Ectodermal cell (in vitro differentiated cells): ENCODE data around the gene ZC3HAV1L.
"Not testable (repeated sequence)": the region's sequence is repeated elsewhere in the genome, so short reads cannot be mapped to it uniquely, and the experiment has no call there.

Source experiments
- H3K27ac ChIP-seq: 2 replicates; pipeline ENCODE4 v1.7.0; 2013; ENCODE audit warnings: mild to moderate bottlenecking, low read depth, low read length; ENCODE audit not compliant: insufficient read depth, poor library complexity, severe bottlenecking
- H3K27me3 ChIP-seq: 2 replicates; pipeline ENCODE4 v1.7.0; 2013; ENCODE audit warnings: mild to moderate bottlenecking, low read length; ENCODE audit not compliant: insufficient read depth, control insufficient read depth, poor library complexity, severe bottlenecking
- H3K36me3 ChIP-seq: one replicate; pipeline ENCODE4 v1.7.0; 2013; ENCODE audit warnings: low read length; ENCODE audit not compliant: control insufficient read depth, insufficient read depth
- H3K4me1 ChIP-seq: one replicate; pipeline ENCODE4 v1.7.0; 2013; ENCODE audit warnings: low read length; ENCODE audit not compliant: control insufficient read depth, insufficient read depth
- H3K4me3 ChIP-seq: 2 replicates; pipeline ENCODE4 v1.7.0; 2013; ENCODE audit warnings: low read depth, low read length, control low read depth; ENCODE audit not compliant: insufficient read depth
- H3K9me3 ChIP-seq: 2 replicates; pipeline ENCODE4 v1.7.0; 2013; ENCODE audit warnings: mild to moderate bottlenecking, low read length, moderate library complexity; ENCODE audit not compliant: control insufficient read depth
- WGBS, 2 experiments: methylation state at CpG; one replicate each; pipeline ENCODE4 v1.1.7; 2013; ENCODE audit warnings: missing lambda C conversion rate in 2 of 2; 5-methylcytosine and 5-hydroxymethylcytosine counted together

Gene ZC3HAV1L

DNA sequence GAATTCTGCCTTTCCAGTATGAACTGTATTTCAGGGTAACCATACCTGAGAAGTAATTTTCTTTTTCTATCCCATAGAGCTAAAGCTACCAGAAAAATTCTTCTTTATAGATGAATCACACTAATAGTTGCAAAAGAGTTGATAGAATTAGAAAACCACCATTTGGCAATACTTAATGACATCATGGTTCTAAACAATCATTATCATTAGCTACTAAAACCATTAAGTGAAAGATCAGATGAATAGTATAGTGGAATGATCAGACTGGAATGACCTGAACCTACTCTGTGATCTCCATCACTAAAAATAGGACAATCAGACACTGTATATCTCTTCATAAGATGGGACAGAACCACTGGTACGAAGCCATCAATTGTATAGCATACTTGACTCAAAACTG lies 19.8 kb upstream of the ZC3HAV1L start:
- 93 to 96% methylated on average over 1 of the region's 1 CpG for WGBS, 2 experiments
- Histone ChIP-seq H3K9me3 (no peaks in the 10 kb centered on the region), H3K4me3 (no peak overlapping the region), H3K27me3 (no peaks in the 10 kb centered on the region), H3K4me1 (no peaks in the 10 kb centered on the region), H3K27ac (no peak overlapping the region), H3K36me3 (no peaks in the 10 kb centered on the region)

DNA sequence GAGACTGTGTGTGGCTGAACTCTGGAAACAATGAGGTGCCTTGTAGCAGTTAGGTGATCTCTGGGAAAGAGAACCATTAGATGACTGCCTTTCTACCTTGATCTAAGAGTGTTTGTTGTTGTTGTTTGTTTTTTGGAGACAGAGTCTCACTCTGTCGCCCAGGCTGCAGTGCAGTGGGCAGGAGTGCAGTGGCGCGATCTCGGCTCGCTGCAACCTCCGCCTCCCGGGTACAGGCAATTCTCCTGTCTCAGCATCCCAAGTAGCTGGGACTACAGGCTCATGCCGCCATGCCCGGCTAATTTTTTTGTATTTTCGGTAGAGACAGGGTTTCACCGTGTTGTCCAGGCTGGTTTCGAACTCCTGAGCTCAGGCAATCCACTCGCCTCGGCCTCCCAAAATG lies 18.8 kb upstream of the ZC3HAV1L start:
- not testable (repeated sequence) for H3K9me3 ChIP-seq, H3K27me3 ChIP-seq, H3K4me1 ChIP-seq, H3K4me3 ChIP-seq, H3K36me3 ChIP-seq, H3K27ac ChIP-seq
- WGBS, 2 experiments: 94 to 96% methylated on average over 14 of the region's 14 CpGs

DNA sequence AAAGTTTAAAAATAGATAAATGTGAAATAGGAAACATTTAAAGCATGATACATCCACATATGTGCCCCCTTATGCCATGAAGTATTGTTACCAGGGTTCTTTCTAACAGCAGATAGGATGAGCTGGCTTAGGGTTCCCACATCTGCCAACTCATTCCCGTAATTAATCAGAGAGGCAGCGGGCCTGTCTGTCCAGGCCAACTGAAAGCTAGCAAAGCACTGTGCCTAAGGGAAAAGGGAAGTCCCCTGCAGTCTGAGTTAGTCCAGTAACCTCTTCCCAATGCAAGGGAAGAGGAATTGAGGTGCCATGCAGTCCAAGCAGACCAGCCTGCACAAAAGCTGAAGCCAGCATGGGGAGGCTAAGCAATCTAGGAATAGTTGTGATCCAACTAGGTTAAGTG lies 18.3 kb upstream of the ZC3HAV1L start:
- no peaks in the 10 kb centered on the region for H3K36me3 ChIP-seq
- 95 to 96% methylated on average over 2 of the region's 2 CpGs for WGBS, 2 experiments
- H3K4me1 ChIP-seq: no peaks in the 10 kb centered on the region
- H3K27ac ChIP-seq: no peak overlapping the region
- H3K4me3 ChIP-seq: no peak overlapping the region
- no peaks in the 10 kb centered on the region for H3K27me3 ChIP-seq
- H3K9me3 ChIP-seq: no peaks in the 10 kb centered on the region

DNA sequence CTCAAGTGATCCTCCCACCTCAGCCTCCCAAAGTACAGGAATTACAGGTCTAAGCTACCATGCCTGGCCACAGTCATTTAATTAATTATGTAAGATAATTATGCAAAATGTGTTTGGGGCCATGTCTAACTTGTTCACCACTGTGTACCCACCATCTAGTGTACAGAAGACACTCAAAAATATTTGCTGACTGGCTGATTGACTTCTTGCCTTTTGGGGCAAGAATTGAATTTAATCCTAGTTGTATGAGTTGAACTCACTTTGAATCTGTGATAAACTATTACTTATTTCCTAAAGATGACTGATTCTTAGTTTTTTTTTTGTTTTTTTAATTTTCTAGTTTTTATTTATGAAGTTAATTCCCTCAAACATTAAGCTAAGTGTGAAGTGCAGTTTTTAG lies 15.8 kb upstream of the ZC3HAV1L start:
- no peak overlapping the region for H3K4me3 ChIP-seq
- no peaks in the 10 kb centered on the region for H3K27me3 ChIP-seq
- H3K4me1 ChIP-seq: no peaks in the 10 kb centered on the region
- H3K9me3 ChIP-seq: no peaks in the 10 kb centered on the region
- H3K36me3 ChIP-seq: no peaks in the 10 kb centered on the region
- H3K27ac ChIP-seq: no peak overlapping the region

DNA sequence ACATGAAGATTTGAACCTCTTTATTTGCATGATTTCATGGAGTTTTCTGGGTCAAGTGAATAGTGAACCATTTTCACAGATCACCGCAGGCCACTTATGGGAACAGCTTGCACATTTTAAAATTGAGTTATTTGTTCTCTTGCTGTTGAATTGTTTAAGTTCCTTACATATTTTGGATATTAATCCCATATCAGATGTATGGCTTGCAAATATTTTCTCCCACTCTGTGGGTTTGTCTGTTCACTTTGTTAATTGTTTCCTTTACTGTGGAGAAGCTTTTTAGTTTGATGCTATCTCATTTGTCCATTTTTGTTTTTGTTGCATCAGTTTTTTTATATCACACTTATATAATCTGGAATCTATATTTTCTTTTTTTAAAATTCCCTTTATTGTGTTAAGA lies 14.1 kb upstream of the ZC3HAV1L start:
- no peaks in the 10 kb centered on the region for H3K4me1 ChIP-seq
- no peak overlapping the region for H3K4me3 ChIP-seq
- no peaks in the 10 kb centered on the region for H3K27me3 ChIP-seq
- no peak overlapping the region for H3K27ac ChIP-seq
- H3K9me3 ChIP-seq: no peaks in the 10 kb centered on the region
- H3K36me3 ChIP-seq: no peaks in the 10 kb centered on the region
- WGBS, 2 experiments: 94 to 100% methylated on average over 1 of the region's 1 CpG

DNA sequence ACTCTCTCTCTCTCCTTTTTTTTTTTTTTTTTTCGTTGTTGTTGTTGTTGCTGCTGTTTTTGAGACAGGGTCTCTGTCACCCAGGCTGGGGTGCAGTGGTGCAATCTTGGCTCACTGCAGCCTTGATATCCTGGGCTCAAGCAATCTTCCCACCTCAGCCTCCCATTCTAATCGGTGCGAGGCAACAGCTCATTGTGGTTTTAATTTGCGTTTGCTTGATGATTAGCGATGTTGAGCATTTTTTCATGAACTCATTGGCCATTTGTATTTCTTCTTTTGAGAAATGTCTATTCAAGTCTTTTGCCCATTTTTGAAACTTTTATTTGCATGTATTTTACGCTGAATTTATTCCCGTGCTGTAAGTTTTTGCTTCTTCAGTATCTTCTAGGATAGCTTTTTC lies 13.3 kb upstream of the ZC3HAV1L start:
- WGBS, 2 experiments: 87 to 91% methylated on average over 6 of the region's 7 CpGs
- no peaks in the 10 kb centered on the region for H3K36me3 ChIP-seq

DNA sequence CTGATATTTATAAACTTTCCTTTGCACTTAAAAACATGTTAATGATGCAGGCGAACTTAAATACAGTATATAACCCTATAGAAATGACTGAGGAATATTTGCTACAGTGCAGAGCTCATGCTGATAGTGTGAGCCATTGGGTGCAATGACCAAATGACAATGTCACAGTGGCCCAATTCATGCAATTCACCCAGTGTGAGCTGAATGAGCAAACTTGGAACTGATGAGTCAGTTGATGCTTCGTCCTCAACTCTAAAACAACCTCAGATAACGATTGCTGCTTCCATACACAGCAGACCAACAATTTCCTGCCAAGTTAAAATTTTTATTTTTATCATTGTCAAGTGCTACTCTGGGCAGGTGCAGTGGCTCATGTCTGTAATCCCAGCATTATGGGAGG lies 12.1 kb upstream of the ZC3HAV1L start:
- Histone ChIP-seq H3K36me3 (no peaks in the 10 kb centered on the region), H3K27me3 (no peaks in the 10 kb centered on the region), H3K4me3 (no peak overlapping the region), H3K9me3 (no peaks in the 10 kb centered on the region), H3K27ac (no peak overlapping the region), H3K4me1 (no peaks in the 10 kb centered on the region)
- WGBS, 2 experiments: 88 to 93% methylated on average over 2 to 3 of the region's 3 CpGs

More for the DNA sequence above, 13.3 kb upstream of the ZC3HAV1L start:
- Histone ChIP-seq H3K4me3 (no peak overlapping the region), H3K27ac (no peak overlapping the region), H3K27me3 (no peaks in the 10 kb centered on the region), H3K4me1 (no peaks in the 10 kb centered on the region), H3K9me3 (no peaks in the 10 kb centered on the region)

DNA sequence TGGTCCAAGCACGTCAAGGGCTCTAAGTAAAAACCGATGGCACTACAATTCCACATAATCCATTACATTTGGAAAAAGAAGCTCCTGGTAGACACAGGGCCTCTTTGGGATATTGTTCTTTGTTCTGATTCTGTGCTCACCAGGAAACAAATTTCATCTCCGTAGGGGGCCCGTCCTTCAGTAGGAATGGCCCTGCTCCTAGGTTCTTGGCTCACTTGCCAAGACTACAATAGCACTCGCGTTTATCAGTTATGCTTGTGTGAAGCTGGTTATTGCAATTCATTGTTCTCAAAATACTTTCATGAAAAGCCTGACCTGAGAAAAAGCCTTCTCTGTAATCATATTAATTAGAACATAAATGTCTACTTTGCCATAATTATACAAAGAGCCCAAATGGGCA lies 10.3 kb upstream of the ZC3HAV1L start:
- no peaks in the 10 kb centered on the region for H3K4me1 ChIP-seq
- 92 to 95% methylated on average over 4 to 6 of the region's 6 CpGs for WGBS, 2 experiments
- H3K4me3 ChIP-seq: no peak overlapping the region
- no peak overlapping the region for H3K27ac ChIP-seq
- no peaks in the 10 kb centered on the region for H3K27me3 ChIP-seq
- no peaks in the 10 kb centered on the region for H3K36me3 ChIP-seq
- no peaks in the 10 kb centered on the region for H3K9me3 ChIP-seq

DNA sequence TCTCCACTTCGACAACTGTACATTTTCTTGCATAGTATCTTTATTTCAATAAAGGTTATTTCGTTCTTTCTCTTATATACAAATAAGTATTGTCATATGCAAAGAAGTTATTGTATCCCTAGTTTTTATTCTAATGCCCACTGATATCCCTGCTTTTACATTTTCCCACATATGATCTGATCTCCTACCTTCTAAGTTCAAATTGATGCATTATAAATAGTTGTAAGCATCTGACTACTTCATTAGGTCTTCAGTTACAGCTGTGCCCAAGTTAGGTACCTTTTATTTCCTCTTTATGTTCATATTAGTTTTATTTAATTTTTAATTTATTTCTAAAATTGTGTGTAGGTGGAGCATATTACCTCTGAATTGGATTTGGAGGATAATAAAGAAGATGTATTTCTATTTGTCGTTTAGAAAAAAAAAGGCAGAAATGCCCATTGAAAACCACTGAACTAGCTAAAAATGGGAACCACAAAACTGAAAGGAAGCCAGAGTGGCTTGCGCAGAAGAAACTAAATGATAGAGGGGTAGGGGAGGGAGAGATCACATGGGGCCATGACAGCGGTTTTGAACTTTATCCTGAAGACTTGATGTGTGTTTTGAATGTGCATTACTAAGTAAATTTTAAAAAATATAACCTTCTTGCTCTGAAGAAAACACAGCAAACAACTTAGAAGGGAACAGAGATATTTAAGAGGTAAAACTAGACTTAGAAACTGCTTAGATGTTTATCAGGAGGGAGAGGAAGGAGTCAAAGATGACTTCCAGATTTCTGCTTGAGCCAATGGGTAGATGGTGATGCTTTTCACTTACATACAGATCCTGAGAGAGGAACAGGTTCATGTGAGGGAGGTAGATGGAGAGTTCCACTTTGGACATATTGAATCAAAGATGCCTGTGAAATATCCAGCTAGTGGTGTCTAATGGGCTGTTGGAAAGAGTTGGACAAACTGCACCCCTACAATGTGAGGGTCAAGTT lies 9.3 kb upstream of the ZC3HAV1L start:
- Histone ChIP-seq H3K9me3 (no peaks in the 10 kb centered on the region), H3K36me3 (no peaks in the 10 kb centered on the region), H3K27ac (no peak overlapping the region), H3K27me3 (no peaks in the 10 kb centered on the region), H3K4me3 (no peak overlapping the region), H3K4me1 (no peaks in the 10 kb centered on the region)
- 96% methylated on average over 4 of the region's 5 CpGs for WGBS, 2 experiments

DNA sequence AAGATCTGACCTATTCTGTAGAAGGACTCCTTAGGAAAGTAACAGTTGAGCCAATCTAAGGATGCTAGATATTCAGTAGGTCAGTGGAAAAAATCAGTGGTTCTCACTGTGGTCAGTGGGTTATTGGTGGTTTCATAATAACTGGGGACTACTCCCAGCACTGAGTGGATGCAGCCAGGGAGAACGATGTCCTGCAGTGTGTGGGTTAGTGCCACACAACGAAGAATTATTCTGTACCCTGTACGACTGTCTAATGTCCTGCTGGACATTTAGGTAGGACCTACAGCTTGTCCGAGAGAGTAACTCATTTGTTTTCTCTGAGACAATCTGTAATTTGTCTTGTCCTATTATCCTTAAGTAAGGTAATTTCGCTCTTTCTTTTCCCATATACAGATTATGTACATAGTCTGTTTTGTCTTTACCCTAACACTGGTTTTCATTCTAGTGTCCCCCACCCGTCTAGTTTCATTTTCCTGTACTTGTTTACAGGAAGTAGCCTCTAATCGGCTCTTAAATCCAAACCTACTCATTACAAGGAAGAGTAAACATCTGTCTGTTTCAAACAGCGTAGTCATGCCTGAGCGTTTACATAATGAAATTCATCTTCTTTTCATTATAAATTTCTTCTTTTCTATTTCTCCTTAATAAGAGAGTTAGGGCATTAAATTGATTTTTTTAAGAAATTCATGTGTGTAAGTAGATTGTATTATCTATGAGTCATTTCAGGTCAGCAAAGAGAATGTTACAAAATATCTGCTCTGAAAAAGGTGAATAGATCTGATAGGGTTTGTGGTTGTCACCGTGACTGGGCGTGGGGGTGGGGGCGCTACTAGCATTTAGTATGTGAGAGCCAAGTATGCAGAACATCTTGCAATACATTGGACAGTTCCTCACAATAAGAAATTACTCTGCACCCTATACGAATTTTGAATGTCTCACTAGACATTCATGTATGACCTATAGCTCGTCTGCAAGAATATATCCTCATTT lies 8.3 kb upstream of the ZC3HAV1L start:
- no peaks in the 10 kb centered on the region for H3K27me3 ChIP-seq
- 91 to 95% methylated on average over 14 of the region's 14 CpGs for WGBS, 2 experiments
- H3K36me3 ChIP-seq: no peaks in the 10 kb centered on the region
- no peaks in the 10 kb centered on the region for H3K9me3 ChIP-seq
- no peaks in the 10 kb centered on the region for H3K4me1 ChIP-seq
- no peak overlapping the region for H3K27ac ChIP-seq
- H3K4me3 ChIP-seq: no peak overlapping the region
